ENCODE results near the gene SH3BP2.
"Not testable (repeated sequence)": the region's sequence is repeated elsewhere in the genome, so short reads cannot be mapped to it uniquely, and the experiment has no call there.

Gene SH3BP2

GRCh38 chr4:2762486-2763370 lies 30.2 kb upstream of the SH3BP2 start:
- not testable (repeated sequence) for DNase-seq (ENCODE audit: low read depth in 2 of 2)

GRCh38 chr4:2763511-2763967 lies 29.3 kb upstream of the SH3BP2 start:
- DNase-seq (ENCODE audit: low read depth in 2 of 2), result no peak

GRCh38 chr4:2765832-2766526 lies 26.9 kb upstream of the SH3BP2 start:
- no peak for DNase-seq (ENCODE audit: low read depth in 2 of 2)

GRCh38 chr4:2767046-2767704 lies 25.7 kb upstream of the SH3BP2 start:
- no peak for DNase-seq (ENCODE audit: low read depth in 2 of 2)

- no peak for DNase-seq (ENCODE audit: low read depth in 2 of 2)
These were observed 25.2 kb upstream of the SH3BP2 start for GRCh38 chr4:2767705-2768074.

GRCh38 chr4:2768124-2768523 lies 24.8 kb upstream of the SH3BP2 start:
- no peak for DNase-seq (ENCODE audit: low read depth in 2 of 2)

- no peak for DNase-seq (ENCODE audit: low read depth in 2 of 2)
These were observed 24.0 kb upstream of the SH3BP2 start for GRCh38 chr4:2768921-2769336.

GRCh38 chr4:2771264-2771663 lies 21.6 kb upstream of the SH3BP2 start:
- DNase-seq (ENCODE audit: low read depth in 2 of 2), result no peak

- not testable (repeated sequence) for DNase-seq (ENCODE audit: low read depth in 2 of 2)
These were observed 12.2 kb upstream of the SH3BP2 start for GRCh38 chr4:2780643-2781042.

GRCh38 chr4:2781911-2782310 lies 11.0 kb upstream of the SH3BP2 start:
- DNase-seq (ENCODE audit: low read depth in 2 of 2), result no peak

- no peak for DNase-seq (ENCODE audit: low read depth in 2 of 2)
These were observed 9.1 kb upstream of the SH3BP2 start for GRCh38 chr4:2783790-2784189.

- DNase-seq (ENCODE audit: low read depth in 2 of 2), result no peak
These were observed 7.3 kb upstream of the SH3BP2 start for GRCh38 chr4:2785613-2786012.

GRCh38 chr4:2786152-2786671 lies 6.7 kb upstream of the SH3BP2 start:
- DNase-seq (ENCODE audit: low read depth in 2 of 2), result peak; percentile 22 to 65

- no peak for DNase-seq (ENCODE audit: low read depth in 2 of 2)
These were observed 6.1 kb upstream of the SH3BP2 start for GRCh38 chr4:2786794-2787229.

GRCh38 chr4:2787230-2788100 lies 5.4 kb upstream of the SH3BP2 start:
- no peak for DNase-seq (ENCODE audit: low read depth in 2 of 2)

- DNase-seq (ENCODE audit: low read depth in 2 of 2), result no peak
These were observed 4.8 kb upstream of the SH3BP2 start for GRCh38 chr4:2788101-2788500.

GRCh38 chr4:2788532-2789103 lies 4.3 kb upstream of the SH3BP2 start:
- DNase-seq (ENCODE audit: low read depth in 2 of 2), result no peak

GRCh38 chr4:2789351-2789750 lies 3.5 kb upstream of the SH3BP2 start:
- DNase-seq (ENCODE audit: low read depth in 2 of 2), result no peak

- DNase-seq (ENCODE audit: low read depth in 2 of 2), result no peak
These were observed 2.9 kb upstream of the SH3BP2 start for GRCh38 chr4:2789793-2790582.
